ES-I3 (cell line): ENCODE measurements around the gene CCDC18.
"Not testable (repeated sequence)": the region's sequence is repeated elsewhere in the genome, so short reads cannot be mapped to it uniquely, and the experiment has no call there.

Source experiments
- H3K36me3 ChIP-seq: 2 replicates; pipeline ENCODE4 v1.6.1; 2013; ENCODE audit warnings: mild to moderate bottlenecking, low read length, control low read depth, moderate library complexity; ENCODE audit not compliant: insufficient read depth
- H3K4me1 ChIP-seq: 2 replicates; pipeline ENCODE4 v1.6.1; 2013; ENCODE audit warnings: mild to moderate bottlenecking, control low read depth, low read length; ENCODE audit not compliant: insufficient read depth
- H3K9ac ChIP-seq: 2 replicates; pipeline ENCODE4 v1.6.1; 2013; ENCODE audit warnings: low read depth, mild to moderate bottlenecking, low read length, moderate library complexity
- H3K9me3 ChIP-seq: 2 replicates; pipeline ENCODE4 v1.6.1; 2013; ENCODE audit warnings: mild to moderate bottlenecking, low read length, moderate library complexity; ENCODE audit not compliant: control insufficient read depth, insufficient read depth

Gene CCDC18

GRCh38 chr1:93237021-93237420 lies 56.5 kb downstream of the CCDC18 start:
- H3K36me3 ChIP-seq, result peaks cover 23% of the 10 kb centered on the region
- H3K9me3 ChIP-seq, result peaks cover 9% of the 10 kb centered on the region
- H3K4me1 ChIP-seq, result no peaks in the 10 kb centered on the region
- H3K9ac ChIP-seq, result no peak overlapping the region

GRCh38 chr1:93238425-93238824 lies 57.9 kb downstream of the CCDC18 start:
- H3K9me3 ChIP-seq, result peaks cover 16% of the 10 kb centered on the region
- no peak overlapping the region for H3K9ac ChIP-seq
- no peaks in the 10 kb centered on the region for H3K4me1 ChIP-seq
- peaks cover 23% of the 10 kb centered on the region for H3K36me3 ChIP-seq

DNA sequence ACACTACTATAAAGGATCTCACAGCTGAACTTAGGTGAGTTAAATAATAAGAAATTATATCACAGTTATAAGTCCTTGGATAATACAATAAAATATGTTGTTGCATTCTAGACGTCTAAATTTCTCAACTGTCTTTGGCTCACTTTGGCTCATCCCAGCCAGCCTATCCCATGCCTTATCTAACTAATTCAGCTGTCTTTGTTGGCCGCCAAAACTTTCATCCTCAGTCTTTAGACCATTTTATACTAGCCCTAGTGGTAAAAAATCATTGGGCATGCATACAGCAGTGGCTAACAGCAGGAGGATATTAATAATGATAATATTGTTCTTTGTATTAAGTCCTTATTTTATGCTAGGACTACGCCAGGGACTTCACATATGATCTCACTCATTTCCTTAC lies 59.3 kb downstream of the CCDC18 start:
- Histone ChIP-seq H3K36me3 (peaks cover 26% of the 10 kb centered on the region), H3K9ac (no peak overlapping the region), H3K9me3 (peaks cover 23% of the 10 kb centered on the region), H3K4me1 (no peaks in the 10 kb centered on the region)

DNA sequence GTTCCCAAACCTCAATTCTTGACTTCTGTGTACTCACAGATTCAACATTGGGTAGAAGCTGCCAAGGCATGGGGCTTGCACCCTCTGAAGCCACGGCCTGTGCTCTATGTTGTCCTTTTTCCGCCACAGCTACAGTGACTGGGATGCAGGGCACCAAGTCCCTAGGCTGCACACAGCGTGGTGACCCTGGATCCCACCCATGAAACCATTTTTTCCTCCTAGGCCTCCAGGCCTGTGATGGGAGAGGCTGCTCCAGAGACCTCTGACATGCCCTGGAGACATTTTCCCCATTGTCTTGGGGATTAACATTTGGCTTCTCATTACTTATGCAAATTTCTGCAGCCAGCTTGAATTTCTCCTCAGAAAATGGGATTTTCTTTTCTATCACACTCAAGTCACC lies 62.7 kb downstream of the CCDC18 start:
- H3K36me3 ChIP-seq, result peaks cover 17% of the 10 kb centered on the region
- H3K9me3 ChIP-seq, result peaks cover 23% of the 10 kb centered on the region
- H3K4me1 ChIP-seq, H3K9ac ChIP-seq: not testable (repeated sequence)

DNA sequence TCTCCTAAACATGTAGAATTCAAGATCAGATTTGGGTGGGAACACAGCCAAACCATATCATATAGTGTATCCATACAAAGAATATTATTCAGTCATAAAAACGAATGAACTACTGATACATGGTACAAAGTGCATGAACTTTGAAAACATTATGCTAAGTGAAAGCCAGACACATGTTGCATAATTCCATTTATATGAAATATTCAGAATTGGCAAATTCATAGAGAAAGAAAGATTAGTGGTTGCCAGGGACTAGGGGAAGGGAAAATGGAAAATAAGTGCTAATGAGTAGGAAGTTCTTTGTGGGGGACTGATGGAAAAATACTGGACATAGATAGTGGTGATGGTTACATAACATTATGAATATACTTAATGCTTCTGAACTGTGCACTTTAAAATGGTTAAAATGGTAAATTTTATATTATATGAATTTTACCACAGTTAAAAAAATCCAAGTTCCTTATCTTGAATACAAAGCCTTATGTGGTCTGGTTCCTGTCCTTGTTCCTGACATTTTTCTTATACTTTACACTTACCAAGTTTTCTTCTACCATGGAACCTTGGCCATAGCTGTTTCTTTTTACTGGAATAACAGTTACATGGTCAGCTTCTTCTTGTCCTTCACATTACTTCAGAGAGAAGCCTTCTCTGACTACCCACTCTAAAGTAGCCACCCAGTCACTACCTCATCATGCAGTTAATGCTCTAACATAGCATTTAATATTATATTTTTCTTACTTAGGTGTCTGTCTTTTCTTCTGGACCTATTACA lies 64.0 kb downstream of the CCDC18 start:
- Histone ChIP-seq H3K36me3 (peaks cover 17% of the 10 kb centered on the region), H3K9ac (no peak overlapping the region), H3K4me1 (no peaks in the 10 kb centered on the region), H3K9me3 (peaks cover 23% of the 10 kb centered on the region)

GRCh38 chr1:93251966-93252365 lies 71.4 kb downstream of the CCDC18 start:
- Histone ChIP-seq H3K36me3 (peaks cover 5% of the 10 kb centered on the region; the same call in 1 of the 2 replicates), H3K4me1 (no peaks in the 10 kb centered on the region), H3K9me3 (no peaks in the 10 kb centered on the region), H3K9ac (no peak overlapping the region)

DNA sequence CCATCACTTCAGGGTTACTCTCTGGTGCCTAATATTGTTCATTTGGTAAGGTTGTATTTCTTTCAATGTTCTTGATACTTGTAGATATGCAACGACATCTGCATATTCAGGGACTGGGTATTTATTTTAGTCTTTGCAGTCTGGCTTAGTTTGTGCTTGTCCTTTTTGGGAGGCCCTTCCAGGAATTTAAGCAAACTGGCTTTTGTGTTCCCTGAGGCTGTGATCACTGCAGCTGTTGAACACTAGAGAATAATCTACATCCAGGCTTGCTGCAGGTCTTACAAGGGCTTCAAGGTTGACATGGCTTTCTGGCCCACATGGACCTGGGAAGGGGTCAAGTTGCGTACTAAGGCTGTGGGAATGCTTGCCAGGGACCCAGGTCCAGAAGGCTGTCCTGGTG lies 72.1 kb downstream of the CCDC18 start:
- H3K36me3 ChIP-seq, result peaks cover 5% of the 10 kb centered on the region; the same call in 1 of the 2 replicates
- no peaks in the 10 kb centered on the region for H3K9me3 ChIP-seq
- no peak overlapping the region for H3K9ac ChIP-seq
- H3K4me1 ChIP-seq, result no peaks in the 10 kb centered on the region

DNA sequence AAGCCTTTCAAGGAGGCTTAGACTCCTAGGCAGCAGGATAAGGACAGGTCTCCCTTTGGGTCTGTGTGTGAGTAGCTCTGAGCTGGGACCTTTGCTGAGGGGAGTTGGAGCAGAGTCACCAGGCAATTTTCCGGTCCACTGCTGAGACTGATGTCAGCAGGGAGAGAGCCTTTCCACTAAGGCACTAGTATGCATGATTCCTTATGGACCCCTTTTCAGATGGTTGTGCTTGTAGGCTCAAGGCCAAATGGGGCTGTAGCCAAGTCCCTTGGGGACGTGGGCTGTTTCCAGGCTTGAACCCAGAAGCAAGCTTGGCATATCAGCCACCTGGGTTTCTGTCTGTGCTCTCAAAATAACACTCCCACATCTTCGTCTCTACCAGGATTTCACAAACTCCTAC lies 73.0 kb downstream of the CCDC18 start:
- no peaks in the 10 kb centered on the region for H3K4me1 ChIP-seq
- peaks cover 5% of the 10 kb centered on the region; the same call in 1 of the 2 replicates for H3K36me3 ChIP-seq
- H3K9ac ChIP-seq, result no peak overlapping the region

DNA sequence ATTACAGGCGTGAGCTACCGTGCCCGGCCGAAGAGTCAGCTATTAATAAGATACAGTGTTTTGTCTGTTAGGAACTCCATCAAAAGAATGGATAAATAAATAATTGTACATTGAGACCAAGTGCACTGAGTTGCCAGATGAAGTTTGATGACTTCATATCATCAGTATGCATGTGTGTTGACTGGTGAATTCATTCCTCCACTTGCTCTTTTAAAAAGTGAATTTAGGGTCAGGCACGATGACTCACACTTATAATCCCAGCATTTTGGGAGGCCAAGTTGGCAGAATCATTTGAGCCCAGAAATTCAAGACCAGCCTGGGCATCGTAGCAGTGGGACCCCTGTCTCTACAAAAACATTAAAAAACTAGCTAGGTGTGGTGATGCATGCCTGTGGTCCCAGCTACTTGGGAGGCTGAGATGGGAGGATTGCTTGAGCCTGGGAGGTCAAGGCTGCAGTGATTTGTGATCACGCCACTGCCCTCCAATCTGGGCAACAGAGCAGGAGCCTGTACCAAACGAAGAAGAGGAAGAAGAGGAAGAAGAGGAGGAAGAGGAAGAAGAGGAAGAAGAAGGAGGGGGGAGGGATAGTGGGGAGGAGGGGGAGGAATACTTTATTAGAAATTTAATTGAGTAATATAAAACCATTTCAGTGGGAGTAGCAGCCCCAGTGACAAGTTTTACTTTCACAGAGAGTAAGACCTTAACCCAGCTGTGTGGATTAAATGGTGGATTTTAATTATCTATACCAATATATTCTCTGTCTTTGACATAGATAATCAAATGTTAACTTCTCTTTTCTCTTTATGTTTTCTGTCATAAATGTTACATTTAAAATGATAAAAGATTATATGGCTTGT lies 74.9 kb downstream of the CCDC18 start:
- no peaks in the 10 kb centered on the region for H3K9me3 ChIP-seq
- H3K4me1 ChIP-seq, result no peaks in the 10 kb centered on the region
- H3K9ac ChIP-seq, result no peak overlapping the region
- peaks cover 5% of the 10 kb centered on the region; the same call in 1 of the 2 replicates for H3K36me3 ChIP-seq

More for the DNA sequence above, 73.0 kb downstream of the CCDC18 start:
- H3K9me3 ChIP-seq, result no peaks in the 10 kb centered on the region

DNA sequence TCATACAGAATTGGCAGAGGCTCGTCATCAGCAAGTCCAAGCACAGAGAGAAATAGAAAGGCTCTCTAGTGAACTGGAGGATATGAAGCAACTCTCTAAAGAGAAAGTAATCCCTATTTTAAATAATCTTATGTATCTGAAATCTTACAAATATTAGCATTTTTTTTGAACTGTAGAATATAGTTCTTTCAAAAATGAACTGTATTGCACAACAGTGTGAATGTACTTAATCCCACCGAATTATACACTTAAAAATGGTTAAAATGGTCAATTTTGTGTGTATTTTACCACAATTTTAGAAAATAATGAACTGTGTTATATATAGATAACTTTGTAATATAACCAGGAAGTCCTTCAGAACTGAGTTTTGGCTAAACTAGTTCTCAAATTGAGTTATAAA lies 75.9 kb downstream of the CCDC18 start:
- peaks cover 5% of the 10 kb centered on the region; the same call in 1 of the 2 replicates for H3K36me3 ChIP-seq
- H3K4me1 ChIP-seq, result no peaks in the 10 kb centered on the region
- no peak overlapping the region for H3K9ac ChIP-seq
- peaks cover 3% of the 10 kb centered on the region; the same call in 1 of the 2 replicates for H3K9me3 ChIP-seq

DNA sequence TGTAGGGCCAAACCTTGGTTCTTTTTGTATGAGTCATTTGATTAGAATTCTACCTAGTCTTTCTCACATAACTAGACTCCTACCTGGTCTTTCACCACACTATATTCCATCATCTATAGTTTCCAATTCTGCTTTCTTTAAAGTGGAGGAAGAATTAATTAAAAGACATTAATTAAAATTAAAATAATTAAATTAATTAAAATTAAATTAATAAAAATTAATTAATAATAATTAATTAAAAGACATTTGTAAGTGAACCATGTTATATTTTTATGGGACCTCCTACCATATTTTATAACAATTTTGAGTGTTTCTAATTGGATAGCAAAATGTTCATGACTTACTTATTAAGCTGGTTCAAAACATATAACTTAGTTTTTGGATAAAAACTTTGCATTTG lies 77.4 kb downstream of the CCDC18 start:
- Histone ChIP-seq H3K36me3 (peaks cover 11% of the 10 kb centered on the region; the same call in 1 of the 2 replicates), H3K9me3 (peaks cover 18% of the 10 kb centered on the region), H3K9ac (no peak overlapping the region), H3K4me1 (no peaks in the 10 kb centered on the region)

DNA sequence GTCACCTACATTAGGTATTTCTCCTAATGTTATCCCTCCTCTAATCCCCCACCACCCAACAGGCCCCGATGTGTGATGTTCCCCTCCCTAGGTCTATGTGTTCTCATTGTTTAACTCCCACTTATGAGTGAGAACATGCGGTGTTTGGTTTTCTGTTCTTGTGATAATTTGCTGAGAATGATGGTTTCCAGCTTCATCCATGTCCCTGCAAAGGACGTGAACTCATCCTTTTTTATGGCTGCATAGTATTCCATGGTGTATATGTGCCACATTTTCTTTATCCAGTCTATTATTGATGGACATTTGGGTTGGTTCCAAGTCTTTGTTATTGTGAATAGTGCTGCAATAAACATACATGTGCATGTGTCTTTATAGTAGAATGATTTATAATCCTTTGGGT lies 80.2 kb downstream of the CCDC18 start:
- Histone ChIP-seq H3K9me3 (peaks cover 36% of the 10 kb centered on the region), H3K36me3 (peaks cover 20% of the 10 kb centered on the region; the same call in 1 of the 2 replicates)

DNA sequence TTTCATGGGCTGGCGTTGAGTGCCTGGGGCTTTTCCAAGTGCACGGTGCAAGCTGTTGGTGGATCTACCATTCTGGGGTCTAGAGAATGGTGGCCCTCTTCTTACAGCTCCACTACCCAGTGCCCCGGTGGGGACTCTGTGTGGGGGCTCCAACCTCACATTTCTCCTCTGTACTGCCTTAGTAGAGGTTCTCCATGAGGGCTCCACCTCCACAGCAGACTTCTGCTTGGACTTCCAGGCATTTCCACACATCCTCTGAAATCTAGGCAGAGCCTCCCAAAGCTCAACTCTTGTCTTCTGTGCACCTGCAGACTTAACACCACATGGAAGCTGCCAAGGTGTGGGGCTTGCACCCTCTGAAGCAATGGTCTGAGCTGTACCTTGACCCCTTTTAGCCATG lies 82.1 kb downstream of the CCDC18 start:
- no peak overlapping the region for H3K9ac ChIP-seq
- no peaks in the 10 kb centered on the region for H3K4me1 ChIP-seq
- peaks cover 20% of the 10 kb centered on the region; the same call in 1 of the 2 replicates for H3K36me3 ChIP-seq
- peaks cover 36% of the 10 kb centered on the region for H3K9me3 ChIP-seq

More for the DNA sequence above, 80.2 kb downstream of the CCDC18 start:
- not testable (repeated sequence) for H3K4me1 ChIP-seq, H3K9ac ChIP-seq

GRCh38 chr1:93268888-93269287 lies 88.4 kb downstream of the CCDC18 start:
- not testable (repeated sequence) for H3K9me3 ChIP-seq, H3K36me3 ChIP-seq, H3K9ac ChIP-seq, H3K4me1 ChIP-seq

- H3K4me1 ChIP-seq, result peaks cover 21% of the 10 kb centered on the region
- not testable (repeated sequence) for H3K36me3 ChIP-seq, H3K9me3 ChIP-seq, H3K9ac ChIP-seq
These were observed 94.7 kb downstream of the CCDC18 start for GRCh38 chr1:93275262-93275633.
